ENCODE results near the gene BCL7C. TPM values are rescaled to one million over a fixed set of nuclear protein-coding genes. Genes with fewer than 3 reads are reported as not detected.

The BCL7C gene
- polyA plus RNA-seq, 1 donor (not counting 4 experiments of a cell fraction or from before 2014, with no cell fraction given): 19.2 TPM

DNA sequence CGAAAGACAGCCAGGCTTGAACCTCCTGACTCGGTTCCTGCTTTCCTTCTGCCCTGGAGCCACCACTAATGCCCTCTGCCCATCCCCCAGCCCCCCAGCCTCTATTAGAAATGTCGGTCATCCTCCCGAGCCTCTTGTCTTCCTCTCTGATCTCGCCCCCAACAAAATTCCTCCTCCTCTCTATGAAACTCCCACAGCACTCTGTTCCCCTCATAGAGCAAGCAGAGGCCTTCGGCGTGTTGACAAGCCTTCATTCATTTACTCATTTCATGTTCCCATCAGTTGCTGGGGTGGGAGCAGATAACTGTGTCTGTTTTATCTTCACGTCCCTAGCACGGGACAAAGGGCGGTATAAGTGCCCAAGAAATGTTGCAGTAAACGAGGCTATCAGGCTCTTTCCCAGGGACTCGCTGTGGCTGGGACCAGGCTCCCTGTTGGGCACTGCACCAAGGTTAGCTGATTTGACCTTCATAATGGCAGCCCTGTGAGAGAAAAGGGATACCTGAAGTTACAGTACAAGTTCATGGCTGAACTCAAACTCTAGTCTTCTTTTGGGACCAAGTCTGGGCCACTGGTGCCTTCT, 37.3 kb upstream of the BCL7C start:
- Histone ChIP-seq H3K9me3 (ENCODE audit: control insufficient read depth, low read depth, low read length) (no peaks in the 10 kb centered on the region), H3K27ac (ENCODE audit: control insufficient read depth, insufficient read depth, low read length) (no peak overlapping the region), H3K9ac (ENCODE audit: control insufficient read depth, extremely low read depth, insufficient read depth, low read length) (no peak overlapping the region), H3K27me3 (ENCODE audit: control insufficient read depth, extremely low read depth, insufficient read depth, low read length) (no peaks in the 10 kb centered on the region), H3K79me2 (ENCODE audit: control insufficient read depth, insufficient read depth, low read length) (peaks cover 7% of the 10 kb centered on the region), H4K20me1 (ENCODE audit: control insufficient read depth, extremely low read depth, insufficient read depth, low read length) (no peaks in the 10 kb centered on the region), H2AFZ (ENCODE audit: control insufficient read depth, low read length) (no peak overlapping the region), H3K4me3 (ENCODE audit: control insufficient read depth in 2 of 3, extremely low read depth in 1 of 3, insufficient read depth in 2 of 3, low read depth in 1 of 3, low read length in 3 of 3) (no peak overlapping the region), H3K9me1 (ENCODE audit: control insufficient read depth, extremely low read depth, insufficient read depth, low read length) (no peaks in the 10 kb centered on the region), H3K4me1 (ENCODE audit: control insufficient read depth, extremely low read depth, insufficient read depth, low read length) (peaks cover 15% of the 10 kb centered on the region), H3K36me3 (ENCODE audit: control insufficient read depth in 2 of 2, extremely low read depth in 1 of 2, insufficient read depth in 2 of 2, low read length in 2 of 2) (peaks cover 25 to 38% of the 10 kb centered on the region in 2 experiments), H3K4me2 (ENCODE audit: control insufficient read depth, extremely low read depth, insufficient read depth, low read depth, low read length) (no peak overlapping the region)
- TF ChIP-seq EZH2 (IDR thresholded peaks at IDR 0.05; ENCODE audit: low read length): no peak
- TF ChIP-seq, protein P1, sequence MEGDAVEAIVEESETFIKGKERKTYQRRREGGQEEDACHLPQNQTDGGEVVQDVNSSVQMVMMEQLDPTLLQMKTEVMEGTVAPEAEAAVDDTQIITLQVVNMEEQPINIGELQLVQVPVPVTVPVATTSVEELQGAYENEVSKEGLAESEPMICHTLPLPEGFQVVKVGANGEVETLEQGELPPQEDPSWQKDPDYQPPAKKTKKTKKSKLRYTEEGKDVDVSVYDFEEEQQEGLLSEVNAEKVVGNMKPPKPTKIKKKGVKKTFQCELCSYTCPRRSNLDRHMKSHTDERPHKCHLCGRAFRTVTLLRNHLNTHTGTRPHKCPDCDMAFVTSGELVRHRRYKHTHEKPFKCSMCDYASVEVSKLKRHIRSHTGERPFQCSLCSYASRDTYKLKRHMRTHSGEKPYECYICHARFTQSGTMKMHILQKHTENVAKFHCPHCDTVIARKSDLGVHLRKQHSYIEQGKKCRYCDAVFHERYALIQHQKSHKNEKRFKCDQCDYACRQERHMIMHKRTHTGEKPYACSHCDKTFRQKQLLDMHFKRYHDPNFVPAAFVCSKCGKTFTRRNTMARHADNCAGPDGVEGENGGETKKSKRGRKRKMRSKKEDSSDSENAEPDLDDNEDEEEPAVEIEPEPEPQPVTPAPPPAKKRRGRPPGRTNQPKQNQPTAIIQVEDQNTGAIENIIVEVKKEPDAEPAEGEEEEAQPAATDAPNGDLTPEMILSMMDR (optimal IDR thresholded peaks at IDR 0.05 in 1 of 3, IDR thresholded peaks at IDR 0.05 in 1 of 3, conservative IDR thresholded peaks at IDR 0.05 in 1 of 3; ENCODE audit: extremely low read depth in 1 of 3, insufficient read depth in 2 of 3, low read length in 3 of 3): no peak
- DNase-seq (ENCODE audit: low read depth, low spot score): no peak
- dilution Hi-C loops (cut with MboI; ENCODE audit: extremely low pct_ligation_motif_present, low sequenced_read_pairs): no loop called here
- no peak for FAIRE-seq

DNA sequence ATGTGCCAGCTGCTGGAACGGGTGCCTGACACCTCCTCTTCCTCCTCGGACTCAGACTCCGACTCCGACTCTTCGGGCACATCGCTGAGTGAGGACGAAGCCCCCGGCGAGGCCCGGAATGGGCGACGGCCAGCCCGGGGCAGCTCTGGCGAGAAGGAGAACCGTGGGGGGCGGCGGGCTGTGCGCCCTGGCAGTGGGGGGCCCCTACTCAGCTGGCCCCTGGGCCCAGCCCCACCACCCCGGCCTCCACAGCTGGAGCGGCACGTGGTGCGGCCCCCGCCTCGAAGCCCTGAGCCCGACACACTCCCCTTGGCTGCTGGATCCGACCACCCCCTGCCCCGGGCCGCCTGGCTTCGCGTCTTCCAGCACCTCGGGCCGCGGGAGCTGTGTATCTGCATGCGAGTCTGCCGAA, 36.3 kb upstream of the BCL7C start:
- Histone ChIP-seq H4K20me1 (ENCODE audit: control insufficient read depth, extremely low read depth, insufficient read depth, low read length) (no peaks in the 10 kb centered on the region), H3K79me2 (ENCODE audit: control insufficient read depth, insufficient read depth, low read length) (peaks cover 15% of the 10 kb centered on the region), H3K27ac (ENCODE audit: control insufficient read depth, insufficient read depth, low read length) (no peak overlapping the region), H3K4me3 (ENCODE audit: control insufficient read depth in 2 of 3, extremely low read depth in 1 of 3, insufficient read depth in 2 of 3, low read depth in 1 of 3, low read length in 3 of 3) (no peak overlapping the region), H3K27me3 (ENCODE audit: control insufficient read depth, extremely low read depth, insufficient read depth, low read length) (no peaks in the 10 kb centered on the region), H3K4me1 (ENCODE audit: control insufficient read depth, extremely low read depth, insufficient read depth, low read length) (peaks cover 15% of the 10 kb centered on the region), H2AFZ (ENCODE audit: control insufficient read depth, low read length) (no peak overlapping the region), H3K9me1 (ENCODE audit: control insufficient read depth, extremely low read depth, insufficient read depth, low read length) (no peaks in the 10 kb centered on the region), H3K9ac (ENCODE audit: control insufficient read depth, extremely low read depth, insufficient read depth, low read length) (no peak overlapping the region), H3K36me3 (ENCODE audit: control insufficient read depth in 2 of 2, extremely low read depth in 1 of 2, insufficient read depth in 2 of 2, low read length in 2 of 2) (peaks cover 18 to 35% of the 10 kb centered on the region in 2 experiments), H3K4me2 (ENCODE audit: control insufficient read depth, extremely low read depth, insufficient read depth, low read depth, low read length) (no peak overlapping the region), H3K9me3 (ENCODE audit: control insufficient read depth, low read depth, low read length) (no peaks in the 10 kb centered on the region)
- dilution Hi-C loops (cut with MboI; ENCODE audit: extremely low pct_ligation_motif_present, low sequenced_read_pairs): no loop called here
- DNase-seq (ENCODE audit: low read depth, low spot score): no peak
- FAIRE-seq: no peak
- TF ChIP-seq EZH2 (IDR thresholded peaks at IDR 0.05; ENCODE audit: low read length): no peak
- TF ChIP-seq, protein P1 (optimal IDR thresholded peaks at IDR 0.05 in 1 of 3, IDR thresholded peaks at IDR 0.05 in 1 of 3, conservative IDR thresholded peaks at IDR 0.05 in 1 of 3; ENCODE audit: extremely low read depth in 1 of 3, insufficient read depth in 2 of 3, low read length in 3 of 3): no peak
